Body of pancreas (tissue), 4 donors: ENCODE measurements around the gene TNFAIP8L2. TPM values are rescaled to one million over a fixed set of nuclear protein-coding genes. Genes with fewer than 3 reads are reported as not detected.

Experiments
- ATAC-seq: fragments of 150-250 bp; one replicate; pipeline ENCODE4 v1.9.1; 2016
- DNase-seq, 4 donors: peaks; one replicate each; pipeline ENCODE4 v3.0.0-alpha.2; 2019
- H3K27ac ChIP-seq, 4 donors: fragments of 200-600 bp; sonication (generic); 1 replicate in 3 of 4; 2 replicates in 1 of 4; pipeline versions ENCODE4 v1.5.1 to v1.6.1; 2016 to 2019; ENCODE audit warnings: mild to moderate bottlenecking in 1 of 4, mixed read lengths in 1 of 4, moderate library complexity in 1 of 4
- H3K27me3 ChIP-seq, 2 donors: fragments of 200-600 bp; sonication (generic); one replicate each; pipeline ENCODE4 v1.6.0; 2016; ENCODE audit warnings: mild to moderate bottlenecking in 1 of 2
- H3K36me3 ChIP-seq, 2 donors: fragments of 200-600 bp; sonication (generic); replicated peaks in 1 of 2; 2 replicates each; pipeline ENCODE4 v1.5.1; 2016; ENCODE audit warnings: low read depth in 2 of 2; ENCODE audit not compliant: insufficient read depth in 1 of 2
- H3K4me1 ChIP-seq: fragments of 200-600 bp; sonication (generic); one replicate; pipeline ENCODE4 v1.6.0; 2016
- H3K4me3 ChIP-seq, 2 donors: fragments of 200-600 bp; sonication (generic); 1 replicate in 1 of 2; 2 replicates in 1 of 2; pipeline ENCODE4 v1.5.1; 2016 to 2019
- H3K9me3 ChIP-seq, 3 donors: fragments of 200-600 bp; sonication (generic); 1 replicate in 2 of 3; 2 replicates in 1 of 3; pipeline ENCODE4 v1.5.1; 2016
- POLR2A ChIP-seq, 3 donors: fragments of 450-650 bp; IDR thresholded peaks; one replicate each; pipeline ENCODE4 v1.6.1; 2016; ENCODE audit warnings: antibody characterized with exemption in 3 of 3, mild to moderate bottlenecking in 2 of 3
- whole genome bisulfite sequencing, 2 donors: methylation state at CpG; one replicate each; pipeline ENCODE4 v1.1.5; 2017; 5-methylcytosine and 5-hydroxymethylcytosine counted together
- intact Hi-C: fragments of 100-400 bp; cut with DNase I; formaldehyde crosslinking; loops from one replicate; pipeline ENCODE4 v1.15.1; 2023
- total RNA-seq, 2 donors: library from RNA; depleted of rRNA; stranded (reverse); fragments of >200 nt; gene quantifications; one replicate each; pipeline ENCODE4 v1.1.0, GENCODE V29; 2016
- TF ChIP-seq, protein P1 (sequence below), 7 experiments: fragments of 450-650 bp in 4 of 7; fragments of 200-600 bp in 3 of 7; sonication (generic) in 3 of 7; IDR thresholded peaks; one replicate each; pipeline ENCODE4 v1.5.1; 2016 to 2019; ENCODE audit warnings: antibody characterized with exemption in 7 of 7

TNFAIP8L2 gene
- total RNA-seq, 2 donors from 2014 or later: 0.99 to 1.6 TPM

GRCh38 chr1:151137789-151138188 lies 18.7 kb upstream of the TNFAIP8L2 start:
- Histone ChIP-seq H3K36me3 (no peaks in the 10 kb centered on the region), H3K4me1 (peaks cover under 1% of the 10 kb centered on the region), H3K4me3 (no peak overlapping the region), H3K27ac (no peak overlapping the region), H3K9me3 (no peaks in the 10 kb centered on the region), H3K27me3 (peaks cover 0 to 2% of the 10 kb centered on the region in 2 donors)
- intact Hi-C loops: no loop called here
- WGBS, 2 donors: 88 to 97% methylated on average over 6 to 7 of the region's 7 CpGs
- TF ChIP-seq, protein P1, sequence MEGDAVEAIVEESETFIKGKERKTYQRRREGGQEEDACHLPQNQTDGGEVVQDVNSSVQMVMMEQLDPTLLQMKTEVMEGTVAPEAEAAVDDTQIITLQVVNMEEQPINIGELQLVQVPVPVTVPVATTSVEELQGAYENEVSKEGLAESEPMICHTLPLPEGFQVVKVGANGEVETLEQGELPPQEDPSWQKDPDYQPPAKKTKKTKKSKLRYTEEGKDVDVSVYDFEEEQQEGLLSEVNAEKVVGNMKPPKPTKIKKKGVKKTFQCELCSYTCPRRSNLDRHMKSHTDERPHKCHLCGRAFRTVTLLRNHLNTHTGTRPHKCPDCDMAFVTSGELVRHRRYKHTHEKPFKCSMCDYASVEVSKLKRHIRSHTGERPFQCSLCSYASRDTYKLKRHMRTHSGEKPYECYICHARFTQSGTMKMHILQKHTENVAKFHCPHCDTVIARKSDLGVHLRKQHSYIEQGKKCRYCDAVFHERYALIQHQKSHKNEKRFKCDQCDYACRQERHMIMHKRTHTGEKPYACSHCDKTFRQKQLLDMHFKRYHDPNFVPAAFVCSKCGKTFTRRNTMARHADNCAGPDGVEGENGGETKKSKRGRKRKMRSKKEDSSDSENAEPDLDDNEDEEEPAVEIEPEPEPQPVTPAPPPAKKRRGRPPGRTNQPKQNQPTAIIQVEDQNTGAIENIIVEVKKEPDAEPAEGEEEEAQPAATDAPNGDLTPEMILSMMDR (IDR thresholded peaks at IDR 0.05): no peak
- no peak for TF ChIP-seq POLR2A (IDR thresholded peaks at IDR 0.05)
- no peak for DNase-seq
- no peak for ATAC-seq

- DNase-seq (no peak), ATAC-seq (no peak)
- TF ChIP-seq POLR2A (IDR thresholded peaks at IDR 0.05): no peak
- TF ChIP-seq, protein P1 (IDR thresholded peaks at IDR 0.05): no peak
- intact Hi-C loops: no loop called here
- Histone ChIP-seq H3K27me3 (no peaks in the 10 kb centered on the region), H3K27ac (no peak overlapping the region), H3K4me3 (no peak overlapping the region), H3K9me3 (no peaks in the 10 kb centered on the region), H3K4me1 (peaks cover 21% of the 10 kb centered on the region), H3K36me3 (no peaks in the 10 kb centered on the region)
- 45 to 73% methylated on average over 2 to 5 of the region's 5 CpGs for WGBS, 2 donors
Measured at GRCh38 chr1:151142411-151143056, 13.9 kb upstream of the TNFAIP8L2 start.

DNA sequence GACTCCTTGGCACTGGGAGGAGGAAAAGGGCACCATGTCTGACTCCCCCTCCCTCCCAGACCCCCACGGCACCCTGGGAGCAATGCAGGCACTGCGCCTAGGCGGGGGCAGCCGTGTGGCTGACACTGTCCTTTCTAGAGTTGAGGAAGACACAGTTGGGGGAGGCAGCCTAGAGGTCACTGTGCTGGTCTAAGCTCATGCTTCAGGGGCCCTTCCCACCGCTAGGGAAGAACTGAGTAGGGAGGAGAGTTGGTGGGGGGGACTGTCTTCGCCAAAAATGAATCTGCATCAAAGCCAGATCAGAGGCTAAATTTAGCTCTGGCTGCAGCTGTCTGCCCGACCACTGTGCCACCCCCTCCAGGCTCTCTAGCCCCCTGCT lies 13.4 kb upstream of the TNFAIP8L2 start:
- intact Hi-C loops: no loop called here
- 75 to 85% methylated on average over 6 to 7 of the region's 7 CpGs for WGBS, 2 donors
- peaks cover 21% of the 10 kb centered on the region for H3K4me1 ChIP-seq
- ATAC-seq (no peak), DNase-seq (no peak)
- no peaks in the 10 kb centered on the region for H3K9me3 ChIP-seq
- H3K36me3 ChIP-seq: no peaks in the 10 kb centered on the region
- TF ChIP-seq, protein P1 (IDR thresholded peaks at IDR 0.05): no peak
- TF ChIP-seq POLR2A (IDR thresholded peaks at IDR 0.05): no peak
- H3K27me3 ChIP-seq: no peaks in the 10 kb centered on the region
- H3K4me3 ChIP-seq: no peak overlapping the region
- H3K27ac ChIP-seq: no peak overlapping the region

GRCh38 chr1:151143986-151144385 lies 12.5 kb upstream of the TNFAIP8L2 start:
- Histone ChIP-seq H3K4me1 (peaks cover 21% of the 10 kb centered on the region), H3K27ac (no peak overlapping the region), H3K27me3 (no peaks in the 10 kb centered on the region), H3K36me3 (no peaks in the 10 kb centered on the region), H3K4me3 (no peak overlapping the region), H3K9me3 (no peaks in the 10 kb centered on the region)
- WGBS, 2 donors: 59 to 82% methylated on average over 5 of the region's 5 CpGs
- intact Hi-C loops: no loop called here
- ATAC-seq: no peak
- TF ChIP-seq POLR2A (IDR thresholded peaks at IDR 0.05): no peak
- TF ChIP-seq, protein P1 (IDR thresholded peaks at IDR 0.05): no peak
- no peak for DNase-seq
